Limb (tissue), 2 donors: ENCODE data around the gene ZRANB3.
"Not testable (repeated sequence)": the region's sequence is repeated elsewhere in the genome, so short reads cannot be mapped to it uniquely, and the experiment has no call there.

Source experiments
- DNase-seq, 2 donors: peaks; one replicate each; pipeline ENCODE4 v3.0.0-alpha.2; 2016; ENCODE audit errors: extremely low spot score in 2 of 2

Gene ZRANB3

GRCh38 chr2:135530313-135531230, at the start of gene ZRANB3:
Gene ZRANB3 (minus strand): TSS chr2:135531218.
- peak; percentile 94 to 99 for DNase-seq

GRCh38 chr2:135573620-135574019, 42.6 kb upstream of the ZRANB3 start:
- DNase-seq = no peak

GRCh38 chr2:135570884-135571283, 39.9 kb upstream of the ZRANB3 start:
- no peak for DNase-seq

GRCh38 chr2:135563793-135564192, 32.8 kb upstream of the ZRANB3 start:
- DNase-seq = no peak

- DNase-seq = no peak
Measured at GRCh38 chr2:135561925-135562324, 30.9 kb upstream of the ZRANB3 start.

GRCh38 chr2:135557530-135557929, 26.5 kb upstream of the ZRANB3 start:
- DNase-seq = no peak

GRCh38 chr2:135555311-135555710, 24.3 kb upstream of the ZRANB3 start:
- no peak for DNase-seq

- no peak for DNase-seq
Measured at GRCh38 chr2:135552887-135553286, 21.9 kb upstream of the ZRANB3 start.

- no peak for DNase-seq
Measured at GRCh38 chr2:135551356-135551755, 20.3 kb upstream of the ZRANB3 start.

GRCh38 chr2:135547311-135547710, 16.3 kb upstream of the ZRANB3 start:
- no peak for DNase-seq

- no peak for DNase-seq
Measured at GRCh38 chr2:135546436-135546835, 15.4 kb upstream of the ZRANB3 start.

GRCh38 chr2:135533545-135533944, 2.5 kb upstream of the ZRANB3 start:
- not testable (repeated sequence) for DNase-seq

- no peak for DNase-seq
Measured at GRCh38 chr2:135532581-135532980, 1.6 kb upstream of the ZRANB3 start.

- DNase-seq = peak; percentile 96 to 100
Measured at GRCh38 chr2:135531231-135532197, 496 bp upstream of the ZRANB3 start, which contains the start of gene R3HDM1. Gene R3HDM1 (plus strand): TSS chr2:135531484. CDS start chr2:135604846, 73,362 bp downstream.

- DNase-seq = no peak
Measured at GRCh38 chr2:135528006-135528405, 3.0 kb downstream of the ZRANB3 start.

- no peak for DNase-seq
Measured at GRCh38 chr2:135525786-135526185, 5.2 kb downstream of the ZRANB3 start.

- no peak for DNase-seq
Measured at GRCh38 chr2:135512099-135512498, 18.9 kb downstream of the ZRANB3 start.

GRCh38 chr2:135510577-135510976, 20.4 kb downstream of the ZRANB3 start:
- no peak for DNase-seq

GRCh38 chr2:135504811-135505210, 26.2 kb downstream of the ZRANB3 start:
- DNase-seq = no peak

- not testable (repeated sequence) for DNase-seq
Measured at GRCh38 chr2:135498588-135498987, 32.4 kb downstream of the ZRANB3 start.

- no peak for DNase-seq
Measured at GRCh38 chr2:135494917-135495316, 36.1 kb downstream of the ZRANB3 start.

GRCh38 chr2:135494503-135494902, 36.5 kb downstream of the ZRANB3 start:
- no peak for DNase-seq
